Body of pancreas (tissue), 4 donors: Measurements from ENCODE around the gene PITX2.

Experiments used
- CTCF ChIP-seq, 7 experiments: fragments of 450-650 bp in 4 of 7; fragments of 200-600 bp in 3 of 7; sonication (generic) in 3 of 7; IDR thresholded peaks; one replicate each; pipeline ENCODE4 v1.5.1; 2016 to 2019; ENCODE audit warnings: antibody characterized with exemption in 7 of 7
- POLR2A ChIP-seq, 3 donors: fragments of 450-650 bp; IDR thresholded peaks; one replicate each; pipeline ENCODE4 v1.6.1; 2016; ENCODE audit warnings: antibody characterized with exemption in 3 of 3, mild to moderate bottlenecking in 2 of 3

GRCh38 chr4:110667670-110668069, 44.8 kb upstream of the PITX2 start:
- TF ChIP-seq CTCF (IDR thresholded peaks at IDR 0.05): no peak
- no peak for TF ChIP-seq POLR2A (IDR thresholded peaks at IDR 0.05)
